ENCODE results near the gene CD79B. TPM values are rescaled to one million over a fixed set of nuclear protein-coding genes. Genes with fewer than 3 reads are reported as not detected.

Gene CD79B
- total and polyA plus RNA-seq, 2 of the 13 experiments (the other 11 are each of a cell fraction or from before 2014, with no cell fraction given): not detected

GRCh38 chr17:63919311-63919723 lies 12.8 kb downstream of the CD79B start (continued):
- no peak for TF ChIP-seq ZNF574 (CRISPR knock-in tag; IDR thresholded peaks at IDR 0.05)
- TF ChIP-seq ZNF749 (CRISPR knock-in tag; IDR thresholded peaks at IDR 0.05; ENCODE audit: borderline replicate concordance): no peak
- TF ChIP-seq ZNF343 (CRISPR knock-in tag; IDR thresholded peaks at IDR 0.05): no peak
- TF ChIP-seq MAFK (conservative IDR thresholded peaks at IDR 0.05 in 1 of 2, IDR thresholded peaks at IDR 0.05 in 1 of 2; ENCODE audit: low read length in 2 of 2): peak in 1 of 2 experiments; percentile 31; a peak in 1 of 4 replicates
- no peak for TF ChIP-seq ZNF777 (CRISPR knock-in tag; IDR thresholded peaks at IDR 0.05)
- TF ChIP-seq ZNF609 (CRISPR knock-in tag; IDR thresholded peaks at IDR 0.05; ENCODE audit: borderline replicate concordance): no peak
- no peak for TF ChIP-seq SNAPC2 (CRISPR knock-in tag; IDR thresholded peaks at IDR 0.05)
- no peak for TF ChIP-seq SUZ12 (IDR thresholded peaks at IDR 0.05; ENCODE audit: low read depth, low read length)
- TF ChIP-seq ZNF605 (CRISPR knock-in tag; IDR thresholded peaks at IDR 0.05): no peak
- no peak for TF ChIP-seq ZFP82 (CRISPR knock-in tag; IDR thresholded peaks at IDR 0.05; ENCODE audit: borderline replicate concordance)
- no peak for TF ChIP-seq RBM39 (IDR thresholded peaks at IDR 0.05; ENCODE audit: low read depth, low read length, poor library complexity, severe bottlenecking)
- TF ChIP-seq ZSCAN31 (CRISPR knock-in tag; IDR thresholded peaks at IDR 0.05; ENCODE audit: low read depth): 0 out of 2 replicates have a peak, but pooled peaks have one; percentile 5
- 0 out of 2 replicates have a peak, but pooled peaks have one; percentile 32 for TF ChIP-seq IKZF5 (CRISPR knock-in tag; IDR thresholded peaks at IDR 0.05)
- no peak for TF ChIP-seq ERF (CRISPR knock-in tag; IDR thresholded peaks at IDR 0.05)
- 0 out of 2 replicates have a peak, but pooled peaks have one; percentile 36 for TF ChIP-seq ZBTB44 (CRISPR knock-in tag; IDR thresholded peaks at IDR 0.05)
- TF ChIP-seq PATZ1 (CRISPR knock-in tag; IDR thresholded peaks at IDR 0.05): peak; percentile 72
- TF ChIP-seq ZNF775 (CRISPR knock-in tag; IDR thresholded peaks at IDR 0.05; ENCODE audit: borderline replicate concordance): no peak
